Activated T-cell treated with anti-CD3 and anti-CD28 coated beads, Interleukin-2, amount 50 U/mL, for 4 hours (primary cell): ENCODE results near the gene TANK. TPM values are rescaled to one million over a fixed set of nuclear protein-coding genes. Genes with fewer than 3 reads are reported as not detected.
"Not testable (repeated sequence)": the region's sequence is repeated elsewhere in the genome, so short reads cannot be mapped to it uniquely, and the experiment has no call there.

ENCODE experiments used
- ATAC-seq, 2 donors: fragments of 200-7000 bp; cut with Tn5 transposase; one replicate each; pipeline ENCODE4 v1.10.0; 2021
- DNase-seq: peaks from one replicate; pipeline ENCODE4 v3.0.0-alpha.2; 2020
- H3K27me3 Mint-ChIP-seq: one replicate; pipeline ENCODE4 v1.8.0; 2021; ENCODE audit warnings: low read depth, mixed read lengths
- H3K36me3 Mint-ChIP-seq: one replicate; pipeline ENCODE4 v1.8.0; 2022; ENCODE audit warnings: mixed read lengths; ENCODE audit not compliant: insufficient read depth
- H3K4me1 Mint-ChIP-seq: one replicate; pipeline ENCODE4 v1.8.0; 2021; ENCODE audit warnings: low read depth, mixed read lengths
- H3K4me3 Mint-ChIP-seq: one replicate; pipeline ENCODE4 v1.8.0; 2021; ENCODE audit warnings: mild to moderate bottlenecking, moderate library complexity, mixed read lengths
- H3K9me3 Mint-ChIP-seq: one replicate; pipeline ENCODE4 v1.8.0; 2021; ENCODE audit warnings: mixed read lengths
- total RNA-seq, 3 donors: library from RNA; stranded (reverse); gene quantifications; one replicate each; pipeline ENCODE4 v1.2.1, GENCODE V29; 2021

The TANK gene
- total RNA-seq, 3 donors from 2014 or later, result 42.7 to 61.2 (median 61.1) TPM

- DNase-seq, result no peak
- peaks cover 48% of the 10 kb centered on the region for H3K36me3 Mint-ChIP-seq
- no peak for ATAC-seq
- H3K4me3 Mint-ChIP-seq, result no peak overlapping the region
- peaks cover 91% of the 10 kb centered on the region for H3K4me1 Mint-ChIP-seq
- peaks cover 6% of the 10 kb centered on the region for H3K9me3 Mint-ChIP-seq
- H3K27me3 Mint-ChIP-seq, result no peaks in the 10 kb centered on the region
Measured at GRCh38 chr2:161169335-161169734, 9.1 kb downstream of the TANK start.

GRCh38 chr2:161170377-161170776, 10.1 kb downstream of the TANK start:
- Mint-ChIP-seq H3K36me3 (peaks cover 52% of the 10 kb centered on the region), H3K9me3 (peaks cover 6% of the 10 kb centered on the region), H3K4me1 (peaks cover 90% of the 10 kb centered on the region), H3K4me3 (no peak overlapping the region), H3K27me3 (no peaks in the 10 kb centered on the region)
- no peak for ATAC-seq
- DNase-seq, result no peak

GRCh38 chr2:161170958-161171932, 11.0 kb downstream of the TANK start:
- no peaks in the 10 kb centered on the region for H3K27me3 Mint-ChIP-seq
- peaks cover 6% of the 10 kb centered on the region for H3K9me3 Mint-ChIP-seq
- ATAC-seq (no peak), DNase-seq (no peak)
- H3K4me3 Mint-ChIP-seq, result no peak overlapping the region
- H3K36me3 Mint-ChIP-seq, result peaks cover 58% of the 10 kb centered on the region
- H3K4me1 Mint-ChIP-seq, result peaks cover 86% of the 10 kb centered on the region

GRCh38 chr2:161172901-161173540, 12.8 kb downstream of the TANK start:
- H3K4me1 Mint-ChIP-seq, result peaks cover 79% of the 10 kb centered on the region
- H3K36me3 Mint-ChIP-seq, result peaks cover 61% of the 10 kb centered on the region
- H3K4me3 Mint-ChIP-seq, result no peak overlapping the region
- H3K9me3 Mint-ChIP-seq, result peaks cover 15% of the 10 kb centered on the region
- no peak for DNase-seq
- peak; percentile 86 to 91 for ATAC-seq
- H3K27me3 Mint-ChIP-seq, result no peaks in the 10 kb centered on the region

GRCh38 chr2:161173541-161174194, 13.4 kb downstream of the TANK start:
- H3K4me3 Mint-ChIP-seq, result no peak overlapping the region
- H3K4me1 Mint-ChIP-seq, result peaks cover 79% of the 10 kb centered on the region
- DNase-seq (no peak), ATAC-seq (no peak)
- H3K36me3 Mint-ChIP-seq, result peaks cover 66% of the 10 kb centered on the region
- no peaks in the 10 kb centered on the region for H3K27me3 Mint-ChIP-seq
- H3K9me3 Mint-ChIP-seq, result peaks cover 15% of the 10 kb centered on the region

GRCh38 chr2:161177969-161178368, 17.7 kb downstream of the TANK start:
- Mint-ChIP-seq H3K27me3 (no peaks in the 10 kb centered on the region), H3K36me3 (peaks cover 70% of the 10 kb centered on the region), H3K4me1 (peaks cover 44% of the 10 kb centered on the region), H3K4me3 (no peak overlapping the region), H3K9me3 (peaks cover 9% of the 10 kb centered on the region)
- ATAC-seq, result no peak
- DNase-seq, result no peak

- ATAC-seq, result no peak
- H3K4me1 Mint-ChIP-seq, result peaks cover 38% of the 10 kb centered on the region
- peaks cover 9% of the 10 kb centered on the region for H3K9me3 Mint-ChIP-seq
- peaks cover 63% of the 10 kb centered on the region for H3K36me3 Mint-ChIP-seq
- no peak overlapping the region for H3K4me3 Mint-ChIP-seq
- no peak for DNase-seq
- no peaks in the 10 kb centered on the region for H3K27me3 Mint-ChIP-seq
Measured at GRCh38 chr2:161178756-161179155, 18.5 kb downstream of the TANK start.

- Mint-ChIP-seq H3K4me1 (peaks cover 63% of the 10 kb centered on the region), H3K4me3 (no peak overlapping the region), H3K27me3 (no peaks in the 10 kb centered on the region), H3K9me3 (no peaks in the 10 kb centered on the region), H3K36me3 (peaks cover 55% of the 10 kb centered on the region)
- DNase-seq (no peak), ATAC-seq (no peak)
Measured at GRCh38 chr2:161190050-161190449, 29.8 kb downstream of the TANK start.

- Mint-ChIP-seq H3K4me1 (peaks cover 57% of the 10 kb centered on the region), H3K36me3 (peaks cover 53% of the 10 kb centered on the region)
- H3K27me3 Mint-ChIP-seq, DNase-seq, ATAC-seq, H3K9me3 Mint-ChIP-seq, H3K4me3 Mint-ChIP-seq: not testable (repeated sequence)
Measured at GRCh38 chr2:161195602-161196001, 35.4 kb downstream of the TANK start.

GRCh38 chr2:161199912-161200701, 39.9 kb downstream of the TANK start:
- ATAC-seq (peak; percentile 70 to 83), DNase-seq (no peak)
- H3K4me1 Mint-ChIP-seq, result peaks cover 38% of the 10 kb centered on the region
- H3K27me3 Mint-ChIP-seq, result no peaks in the 10 kb centered on the region
- H3K9me3 Mint-ChIP-seq, result no peaks in the 10 kb centered on the region
- peak overlapping the region; percentile 46 for H3K4me3 Mint-ChIP-seq
- H3K36me3 Mint-ChIP-seq, result peaks cover 38% of the 10 kb centered on the region

GRCh38 chr2:161204846-161205245, 44.6 kb downstream of the TANK start:
- H3K27me3 Mint-ChIP-seq, result no peaks in the 10 kb centered on the region
- H3K36me3 Mint-ChIP-seq, result peaks cover 14% of the 10 kb centered on the region
- no peak overlapping the region for H3K4me3 Mint-ChIP-seq
- peaks cover 14% of the 10 kb centered on the region for H3K4me1 Mint-ChIP-seq
- no peak for DNase-seq
- no peak for ATAC-seq
- no peaks in the 10 kb centered on the region for H3K9me3 Mint-ChIP-seq

- H3K4me1 Mint-ChIP-seq, result peaks cover 4% of the 10 kb centered on the region
- ATAC-seq, result no peak
- H3K27me3 Mint-ChIP-seq, result no peaks in the 10 kb centered on the region
- peaks cover 20% of the 10 kb centered on the region for H3K36me3 Mint-ChIP-seq
- no peak for DNase-seq
- H3K4me3 Mint-ChIP-seq, result no peak overlapping the region
- H3K9me3 Mint-ChIP-seq, result no peaks in the 10 kb centered on the region
Measured at GRCh38 chr2:161206471-161207032, 46.3 kb downstream of the TANK start.

- H3K36me3 Mint-ChIP-seq, result peaks cover 28% of the 10 kb centered on the region
- no peak overlapping the region for H3K4me3 Mint-ChIP-seq
Measured at GRCh38 chr2:161207941-161208340, 47.7 kb downstream of the TANK start.

More at GRCh38 chr2:161207941-161208340, 47.7 kb downstream of the TANK start:
- H3K9me3 Mint-ChIP-seq, result no peaks in the 10 kb centered on the region
- ATAC-seq, result no peak
- peaks cover 2% of the 10 kb centered on the region for H3K4me1 Mint-ChIP-seq
- DNase-seq, result no peak
- H3K27me3 Mint-ChIP-seq, result no peaks in the 10 kb centered on the region
